ENCODE measurements around the gene ASTN1.

- TF ChIP-seq CTCF (conservative IDR thresholded peaks at IDR 0.05 in 1 of 2, IDR thresholded peaks at IDR 0.05 in 1 of 2; ENCODE audit: extremely low read depth in 1 of 2, insufficient read depth in 1 of 2, low read depth in 1 of 2, low read length in 2 of 2) (no peak), EZH2 (IDR thresholded peaks at IDR 0.05; ENCODE audit: borderline replicate concordance, low read length) (no peak)
Measured at GRCh38 chr1:177209357-177209756, 44.8 kb upstream of the ASTN1 start.
